ENCODE measurements around the gene IARS2. TPM values are rescaled to one million over a fixed set of nuclear protein-coding genes. Genes with fewer than 3 reads are reported as not detected.
A peak's percentile ranks its signal among the peaks of the same experiment; 100 is the strongest.
"Not testable (repeated sequence)": the region's sequence is repeated elsewhere in the genome, so short reads cannot be mapped to it uniquely, and the experiment has no call there.

Gene IARS2
- total and polyA plus RNA-seq, 11 donors = 23.2 to 87.2 (median 78.2) TPM

DNA sequence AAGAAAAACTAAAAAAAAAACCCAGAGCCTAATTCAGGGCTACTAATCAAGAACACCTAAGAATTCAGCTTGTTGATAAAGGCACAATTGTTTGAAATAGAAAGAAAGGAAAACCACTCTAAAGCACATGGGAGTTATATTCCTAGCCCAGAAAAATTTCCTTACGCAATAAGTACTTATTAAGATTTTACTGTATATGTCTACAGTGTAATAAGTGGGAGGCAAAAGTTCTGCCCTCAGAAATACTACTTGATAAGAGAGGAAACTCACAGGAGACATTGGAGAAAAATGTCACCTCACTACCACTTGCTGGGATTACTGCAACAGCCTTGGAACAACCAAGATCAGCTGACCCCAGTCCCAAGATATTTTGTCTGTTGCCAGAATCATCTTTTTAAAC lies 66.1 kb downstream of the IARS2 start:
- DNase-seq (no peak), ATAC-seq (no peak)
- H3K27me3 ChIP-seq = no peaks in the 10 kb centered on the region
- no peak overlapping the region for H3K4me3 ChIP-seq
- intact Hi-C loops (cut with DNase I) = no loop called here
- H3K9me3 ChIP-seq = no peaks in the 10 kb centered on the region
- WGBS, 4 donors = 97 to 100% (median 99%) methylated on average over 1 of the region's 1 CpG
- TF ChIP-seq CTCF (IDR thresholded peaks at IDR 0.05) (no peak), POLR2A (IDR thresholded peaks at IDR 0.05) (no peak)
- peaks cover 0 to 5% (median 0%) of the 10 kb centered on the region in 12 donors for H3K4me1 ChIP-seq
- H3K27ac ChIP-seq = no peak overlapping the region
- H3K36me3 ChIP-seq = peaks cover 0 to 90% (median 83%) of the 10 kb centered on the region in 9 donors

DNA sequence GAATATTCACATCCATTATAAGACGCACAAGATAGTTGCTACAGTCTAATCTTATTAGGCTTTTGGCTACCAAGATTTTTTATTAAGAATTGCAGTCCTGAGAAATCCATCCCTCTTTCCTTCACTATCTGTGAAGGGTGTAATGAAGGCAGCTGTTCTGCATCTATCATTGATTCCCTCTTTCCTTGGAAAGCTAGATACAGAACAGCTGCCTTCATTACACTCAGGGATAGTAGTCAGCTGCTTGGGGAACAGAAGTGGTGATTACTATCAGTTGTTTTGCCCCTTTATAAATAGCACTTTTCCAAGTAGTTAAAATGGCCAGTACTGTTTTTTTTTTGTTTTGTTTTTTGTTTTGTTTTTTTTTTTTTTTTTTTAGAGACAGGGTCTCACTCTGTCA lies 70.2 kb downstream of the IARS2 start:
- DNase-seq (no peak), ATAC-seq (peak in 1 of 4 donors; percentile 76)
- no peak overlapping the region for H3K27ac ChIP-seq
- no peaks in the 10 kb centered on the region for H3K27me3 ChIP-seq
- peaks cover 0 to 90% (median 85%) of the 10 kb centered on the region in 9 donors for H3K36me3 ChIP-seq
- H3K9me3 ChIP-seq = no peaks in the 10 kb centered on the region
- peaks cover 0 to 5% (median 0%) of the 10 kb centered on the region in 12 donors for H3K4me1 ChIP-seq
- intact Hi-C loops (cut with DNase I) = no loop called here
- TF ChIP-seq CTCF (IDR thresholded peaks at IDR 0.05) (no peak), POLR2A (IDR thresholded peaks at IDR 0.05) (no peak)
- H3K4me3 ChIP-seq = no peak overlapping the region
- 81 to 97% (median 88%) methylated on average over 1 of the region's 1 CpG for WGBS, 4 donors

DNA sequence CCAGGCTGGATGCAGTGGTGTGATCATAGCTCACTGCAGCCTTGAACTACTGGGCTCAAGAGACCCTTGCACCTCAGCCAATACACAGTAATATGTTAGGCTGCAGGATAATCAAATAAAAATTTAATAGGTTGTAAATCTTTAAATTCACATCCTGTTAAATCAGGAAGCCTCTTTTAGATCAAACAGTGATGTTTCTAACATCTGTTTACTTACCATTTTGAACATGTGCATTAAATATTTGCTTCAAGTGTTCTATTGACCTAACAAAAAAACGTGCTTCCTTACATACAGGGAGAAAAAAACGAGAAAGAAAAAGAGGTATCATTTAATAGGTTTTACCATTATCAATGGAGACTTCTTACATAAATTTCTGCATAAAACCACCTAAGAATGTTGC lies 70.6 kb downstream of the IARS2 start:
- Histone ChIP-seq H3K27ac (no peak overlapping the region), H3K9me3 (no peaks in the 10 kb centered on the region), H3K27me3 (no peaks in the 10 kb centered on the region), H3K36me3 (peaks cover 0 to 90% (median 85%) of the 10 kb centered on the region in 9 donors), H3K4me3 (no peak overlapping the region), H3K4me1 (peaks cover 0 to 5% (median 0%) of the 10 kb centered on the region in 12 donors)
- TF ChIP-seq CTCF (IDR thresholded peaks at IDR 0.05) = no peak
- TF ChIP-seq POLR2A (IDR thresholded peaks at IDR 0.05) = no peak
- WGBS, 4 donors = 50 to 62% (median 51%) methylated on average over 2 of the region's 2 CpGs
- intact Hi-C loops (cut with DNase I) = no loop called here
- DNase-seq (no peak), ATAC-seq (no peak)

- Histone ChIP-seq H3K9me3 (peaks cover 0 to 3% (median 0%) of the 10 kb centered on the region in 12 donors), H3K27me3 (no peaks in the 10 kb centered on the region), H3K4me1 (peaks cover 0 to 5% (median 0%) of the 10 kb centered on the region in 12 donors), H3K36me3 (peaks cover 0 to 93% (median 88%) of the 10 kb centered on the region in 9 donors), H3K4me3 (no peak overlapping the region), H3K27ac (no peak overlapping the region)
- intact Hi-C loops (cut with DNase I) = no loop called here
- no peak for DNase-seq
- TF ChIP-seq CTCF (IDR thresholded peaks at IDR 0.05) = no peak
- TF ChIP-seq POLR2A (IDR thresholded peaks at IDR 0.05) = no peak
- 82 to 97% (median 95%) methylated on average over 4 of the region's 4 CpGs for WGBS, 4 donors
- no peak for ATAC-seq
Measured at GRCh38 chr1:220166853-220167252, 72.9 kb downstream of the IARS2 start.

DNA sequence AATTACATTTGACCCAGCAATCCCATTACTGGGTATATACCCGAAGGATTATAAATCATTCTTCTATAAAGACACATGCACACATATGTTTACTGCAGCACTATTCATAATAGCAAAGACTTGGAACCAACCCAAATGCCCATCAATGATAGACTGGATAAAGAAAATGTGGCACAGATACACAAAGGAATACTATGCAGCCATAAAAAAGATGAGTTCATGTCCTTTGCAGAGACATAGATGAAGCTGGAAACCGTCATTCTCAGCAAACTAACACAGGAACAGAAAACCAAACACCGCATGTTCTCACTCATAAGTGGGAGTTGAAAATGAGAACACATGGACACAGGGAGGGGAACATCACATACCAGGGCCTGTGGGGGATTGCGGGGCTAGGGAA lies 76.0 kb downstream of the IARS2 start:
- H3K27me3 ChIP-seq; intact Hi-C loops (cut with DNase I); ATAC-seq; H3K9me3 ChIP-seq; H3K27ac ChIP-seq; DNase-seq; H3K4me3 ChIP-seq; H3K4me1 ChIP-seq: not testable (repeated sequence)
- WGBS, 4 donors = 97 to 100% (median 99%) methylated on average over 4 of the region's 4 CpGs
- H3K36me3 ChIP-seq = peaks cover 0 to 93% (median 82%) of the 10 kb centered on the region in 9 donors
